Neural cell (in vitro differentiated cells): ENCODE measurements around the gene COL16A1. TPM values are rescaled to one million over a fixed set of nuclear protein-coding genes. Genes with fewer than 3 reads are reported as not detected.

ENCODE experiments used
- H2AFZ ChIP-seq: fragments of 200-600, 300-800 bp; sonication (generic), shearing (Covaris generic); 2 replicates; pipeline ENCODE4 v1.6.0; 2014; ENCODE audit warnings: low read depth, mild to moderate bottlenecking, antibody characterized with exemption, low read length, moderate library complexity
- H3F3A ChIP-seq: fragments of 200-600 bp; shearing (Covaris generic); 2 replicates; pipeline ENCODE4 v1.6.1; 2016; ENCODE audit warnings: mild to moderate bottlenecking, moderate library complexity, mixed read lengths, antibody characterized with exemption, low read length; ENCODE audit not compliant: insufficient read depth, poor library complexity, severe bottlenecking
- H3K27ac ChIP-seq: fragments of 200-600, 300-800 bp; sonication (generic), shearing (Covaris generic); 2 replicates; pipeline ENCODE4 v1.5.1; 2014; ENCODE audit warnings: mild to moderate bottlenecking, low read length, moderate library complexity
- H3K27me3 ChIP-seq: fragments of 300-800, 200-600 bp; sonication (generic), shearing (Covaris generic); 2 replicates; pipeline ENCODE4 v1.6.0; 2014; ENCODE audit warnings: mild to moderate bottlenecking, low read depth, low read length, moderate library complexity; ENCODE audit not compliant: insufficient read depth
- H3K36me3 ChIP-seq: fragments of 300-800, 200-600 bp; sonication (generic), shearing (Covaris generic); 2 replicates; pipeline ENCODE4 v1.5.1; 2014; ENCODE audit warnings: mild to moderate bottlenecking, antibody characterized with exemption, low read length, moderate library complexity; ENCODE audit not compliant: insufficient read depth
- H3K4me2 ChIP-seq: fragments of 300-800, 200-600 bp; sonication (generic), shearing (Covaris generic); 2 replicates; pipeline ENCODE4 v1.6.0; 2014; ENCODE audit warnings: mild to moderate bottlenecking, low read length
- H3K4me3 ChIP-seq: fragments of 300-800, 200-600 bp; sonication (generic), shearing (Covaris generic); 2 replicates; pipeline ENCODE4 v1.5.1; 2014; ENCODE audit warnings: mild to moderate bottlenecking, low read length, moderate library complexity
- H3K79me2 ChIP-seq: fragments of 200-600 bp; shearing (Covaris generic); replicated peaks from 2 replicates; pipeline ENCODE4 v1.6.0; 2014; ENCODE audit warnings: mild to moderate bottlenecking, low read length, moderate library complexity; ENCODE audit not compliant: insufficient read depth
- H3K9ac ChIP-seq: fragments of 300-800, 200-600 bp; sonication (generic), shearing (Covaris generic); 2 replicates; pipeline ENCODE4 v1.6.1; 2016; ENCODE audit warnings: mild to moderate bottlenecking, low read length, mixed read lengths
- H3K9me2 ChIP-seq: fragments of 200-600 bp; shearing (Covaris generic); 2 replicates; pipeline ENCODE4 v1.6.1; 2016; ENCODE audit warnings: mild to moderate bottlenecking, low read length, mixed read lengths; ENCODE audit not compliant: insufficient read depth
- H3K9me3 ChIP-seq: fragments of 200-600, 300-800 bp; sonication (generic), shearing (Covaris generic); 2 replicates; pipeline ENCODE4 v1.6.1; 2016; ENCODE audit warnings: mild to moderate bottlenecking, mixed run types, low read length, moderate library complexity, mixed read lengths
- H4K20me1 ChIP-seq: fragments of 200-600 bp; shearing (Covaris generic); 2 replicates; pipeline ENCODE4 v1.6.1; 2016; ENCODE audit warnings: mild to moderate bottlenecking, mixed run types; ENCODE audit not compliant: insufficient read depth
- EP300 ChIP-seq: fragments of 450-650 bp; conservative IDR thresholded peaks from 2 replicates; pipeline ENCODE4 v1.6.1; 2014; ENCODE audit warnings: antibody characterized with exemption, mild to moderate bottlenecking, moderate library complexity; ENCODE audit not compliant: poor library complexity, severe bottlenecking
- EZH2 ChIP-seq: fragments of 200-600, 300-800 bp; shearing (Covaris generic), sonication (generic); IDR thresholded peaks from 2 replicates; pipeline ENCODE4 v1.6.1; 2014; ENCODE audit warnings: antibody characterized with exemption, low read length, borderline replicate concordance, mild to moderate bottlenecking; ENCODE audit not compliant: insufficient read depth, poor library complexity, severe bottlenecking
- MXI1 ChIP-seq: fragments of 450-650 bp; conservative IDR thresholded peaks from 2 replicates; pipeline ENCODE4 v1.6.1; 2014; ENCODE audit warnings: antibody characterized with exemption, mild to moderate bottlenecking; ENCODE audit not compliant: poor library complexity, severe bottlenecking
- POLR2AphosphoS5 ChIP-seq: IDR thresholded peaks from 2 replicates; pipeline ENCODE4 v1.6.1; 2012
- RAD21 ChIP-seq: fragments of 450-650 bp; conservative IDR thresholded peaks from 2 replicates; pipeline ENCODE4 v1.6.1; 2014; ENCODE audit warnings: antibody characterized with exemption, mild to moderate bottlenecking, moderate library complexity
- SMC3 ChIP-seq: fragments of 450-650 bp; conservative IDR thresholded peaks from 2 replicates; pipeline ENCODE4 v1.6.1; 2014; ENCODE audit warnings: antibody characterized with exemption, mild to moderate bottlenecking, moderate library complexity; ENCODE audit not compliant: poor library complexity
- TAF1 ChIP-seq: IDR thresholded peaks from 2 replicates; pipeline ENCODE4 v1.6.1; 2012; ENCODE audit warnings: low read depth
- polyA plus RNA-seq: library from polyadenylated mRNA; depleted of rRNA; stranded (reverse); fragments of >200 nt; gene quantifications from 2 replicates; pipeline ENCODE4 v1.2.3, GENCODE V29; 2014
- TF ChIP-seq, protein P1 (sequence below): fragments of 450-650 bp; IDR thresholded peaks from 2 replicates; pipeline ENCODE4 v1.5.1; 2014; ENCODE audit warnings: antibody characterized with exemption, mild to moderate bottlenecking, moderate library complexity; ENCODE audit not compliant: poor library complexity, severe bottlenecking
- TF ChIP-seq, protein P2 (sequence below): IDR thresholded peaks from 2 replicates; pipeline ENCODE4 v1.6.1; 2012; ENCODE audit warnings: borderline replicate concordance

The COL16A1 gene
- polyA plus RNA-seq, 1 donor from 2014 or later, result 3.4 TPM

DNA sequence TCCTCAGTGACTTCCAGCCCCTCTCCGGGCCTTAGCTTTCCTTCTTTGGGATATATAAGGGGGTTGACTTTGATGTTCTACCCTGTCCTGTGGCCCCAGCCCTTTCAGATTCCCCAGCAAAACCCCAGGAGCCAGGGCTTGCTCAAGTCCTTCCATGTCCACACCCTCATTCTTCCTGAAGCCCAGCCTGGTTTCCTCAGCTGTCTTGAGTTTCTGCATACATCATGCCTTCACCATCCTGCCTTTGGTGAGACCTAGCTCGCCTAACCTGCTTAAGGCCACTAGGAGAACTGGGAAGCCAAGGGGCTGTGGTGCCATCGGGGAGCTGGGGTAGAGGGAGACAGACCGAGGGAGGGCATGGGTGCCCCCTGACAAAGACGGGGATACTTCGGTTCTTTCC, 42.0 kb downstream of the COL16A1 start:
- Histone ChIP-seq H3K4me2 (no peak overlapping the region), H4K20me1 (no peaks in the 10 kb centered on the region), H3F3A (no peaks in the 10 kb centered on the region), H3K36me3 (no peaks in the 10 kb centered on the region), H3K9me2 (no peaks in the 10 kb centered on the region), H3K27me3 (no peaks in the 10 kb centered on the region), H3K9me3 (no peaks in the 10 kb centered on the region), H3K9ac (no peak overlapping the region), H3K4me3 (no peak overlapping the region), H3K79me2 (no peaks in the 10 kb centered on the region), H2AFZ (no peak overlapping the region), H3K27ac (no peak overlapping the region)
- TF ChIP-seq MXI1, result no peak
- TF ChIP-seq, protein P1, sequence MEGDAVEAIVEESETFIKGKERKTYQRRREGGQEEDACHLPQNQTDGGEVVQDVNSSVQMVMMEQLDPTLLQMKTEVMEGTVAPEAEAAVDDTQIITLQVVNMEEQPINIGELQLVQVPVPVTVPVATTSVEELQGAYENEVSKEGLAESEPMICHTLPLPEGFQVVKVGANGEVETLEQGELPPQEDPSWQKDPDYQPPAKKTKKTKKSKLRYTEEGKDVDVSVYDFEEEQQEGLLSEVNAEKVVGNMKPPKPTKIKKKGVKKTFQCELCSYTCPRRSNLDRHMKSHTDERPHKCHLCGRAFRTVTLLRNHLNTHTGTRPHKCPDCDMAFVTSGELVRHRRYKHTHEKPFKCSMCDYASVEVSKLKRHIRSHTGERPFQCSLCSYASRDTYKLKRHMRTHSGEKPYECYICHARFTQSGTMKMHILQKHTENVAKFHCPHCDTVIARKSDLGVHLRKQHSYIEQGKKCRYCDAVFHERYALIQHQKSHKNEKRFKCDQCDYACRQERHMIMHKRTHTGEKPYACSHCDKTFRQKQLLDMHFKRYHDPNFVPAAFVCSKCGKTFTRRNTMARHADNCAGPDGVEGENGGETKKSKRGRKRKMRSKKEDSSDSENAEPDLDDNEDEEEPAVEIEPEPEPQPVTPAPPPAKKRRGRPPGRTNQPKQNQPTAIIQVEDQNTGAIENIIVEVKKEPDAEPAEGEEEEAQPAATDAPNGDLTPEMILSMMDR, result no peak
- TF ChIP-seq EZH2, result no peak
- TF ChIP-seq RAD21, result no peak
- TF ChIP-seq POLR2AphosphoS5, result no peak
- no peak for TF ChIP-seq SMC3
- TF ChIP-seq, protein P2, sequence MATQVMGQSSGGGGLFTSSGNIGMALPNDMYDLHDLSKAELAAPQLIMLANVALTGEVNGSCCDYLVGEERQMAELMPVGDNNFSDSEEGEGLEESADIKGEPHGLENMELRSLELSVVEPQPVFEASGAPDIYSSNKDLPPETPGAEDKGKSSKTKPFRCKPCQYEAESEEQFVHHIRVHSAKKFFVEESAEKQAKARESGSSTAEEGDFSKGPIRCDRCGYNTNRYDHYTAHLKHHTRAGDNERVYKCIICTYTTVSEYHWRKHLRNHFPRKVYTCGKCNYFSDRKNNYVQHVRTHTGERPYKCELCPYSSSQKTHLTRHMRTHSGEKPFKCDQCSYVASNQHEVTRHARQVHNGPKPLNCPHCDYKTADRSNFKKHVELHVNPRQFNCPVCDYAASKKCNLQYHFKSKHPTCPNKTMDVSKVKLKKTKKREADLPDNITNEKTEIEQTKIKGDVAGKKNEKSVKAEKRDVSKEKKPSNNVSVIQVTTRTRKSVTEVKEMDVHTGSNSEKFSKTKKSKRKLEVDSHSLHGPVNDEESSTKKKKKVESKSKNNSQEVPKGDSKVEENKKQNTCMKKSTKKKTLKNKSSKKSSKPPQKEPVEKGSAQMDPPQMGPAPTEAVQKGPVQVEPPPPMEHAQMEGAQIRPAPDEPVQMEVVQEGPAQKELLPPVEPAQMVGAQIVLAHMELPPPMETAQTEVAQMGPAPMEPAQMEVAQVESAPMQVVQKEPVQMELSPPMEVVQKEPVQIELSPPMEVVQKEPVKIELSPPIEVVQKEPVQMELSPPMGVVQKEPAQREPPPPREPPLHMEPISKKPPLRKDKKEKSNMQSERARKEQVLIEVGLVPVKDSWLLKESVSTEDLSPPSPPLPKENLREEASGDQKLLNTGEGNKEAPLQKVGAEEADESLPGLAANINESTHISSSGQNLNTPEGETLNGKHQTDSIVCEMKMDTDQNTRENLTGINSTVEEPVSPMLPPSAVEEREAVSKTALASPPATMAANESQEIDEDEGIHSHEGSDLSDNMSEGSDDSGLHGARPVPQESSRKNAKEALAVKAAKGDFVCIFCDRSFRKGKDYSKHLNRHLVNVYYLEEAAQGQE, result no peak
- no peak for TF ChIP-seq EP300
- no peak for TF ChIP-seq TAF1

- Histone ChIP-seq H3K9me2 (no peaks in the 10 kb centered on the region), H3K36me3 (no peaks in the 10 kb centered on the region), H3F3A (no peaks in the 10 kb centered on the region), H3K79me2 (no peaks in the 10 kb centered on the region), H3K27me3 (no peaks in the 10 kb centered on the region), H3K9me3 (no peaks in the 10 kb centered on the region), H3K27ac (no peak overlapping the region), H3K4me3 (no peak overlapping the region), H3K9ac (no peak overlapping the region), H4K20me1 (no peaks in the 10 kb centered on the region), H3K4me2 (no peak overlapping the region), H2AFZ (no peak overlapping the region)
- TF ChIP-seq EP300, result no peak
- TF ChIP-seq, protein P2, result no peak
Observed at GRCh38 chr1:31660871-31661455, 42.9 kb downstream of the COL16A1 start.
